HL-60 (cell line): ENCODE data around the gene LUC7L.

Source experiments
- DNase-seq, 2 experiments: peaks; one replicate each; pipeline ENCODE4 v3.0.0-alpha.2; 2010 to 2020; ENCODE audit warnings: low read depth in 1 of 2, low spot score in 1 of 2
- H3K27ac ChIP-seq: fragments of 250-450 bp; sonication (Bioruptor Pico); replicated peaks from 2 replicates; pipeline ENCODE4 v1.5.1; 2020; ENCODE audit warnings: mild to moderate bottlenecking, moderate library complexity
- H3K27me3 ChIP-seq: fragments of 250-450 bp; sonication (Bioruptor Pico); 2 replicates; pipeline ENCODE4 v1.5.1; 2021; ENCODE audit warnings: mild to moderate bottlenecking, moderate library complexity; ENCODE audit not compliant: insufficient read depth, poor library complexity, severe bottlenecking
- H3K4me3 ChIP-seq: replicated peaks from 2 replicates; pipeline ENCODE4 v1.5.1; 2011; ENCODE audit warnings: mild to moderate bottlenecking, control low read depth, low read length; ENCODE audit not compliant: insufficient read depth
- CTCF ChIP-seq: IDR thresholded peaks from one replicate; pipeline ENCODE4 v1.5.1; 2011; ENCODE audit warnings: low read length, control low read depth, inconsistent platforms; ENCODE audit not compliant: insufficient read depth
- GABPA ChIP-seq: IDR thresholded peaks from 2 replicates; pipeline ENCODE4 v1.6.1; 2012; ENCODE audit warnings: low read depth
- POLR2AphosphoS5 ChIP-seq: IDR thresholded peaks from 2 replicates; pipeline ENCODE4 v1.6.1; 2012; ENCODE audit warnings: low read depth
- REST ChIP-seq: IDR thresholded peaks from 2 replicates; pipeline ENCODE4 v1.6.1; 2012; ENCODE audit warnings: low read depth; ENCODE audit not compliant: insufficient replicate concordance
- SPI1 ChIP-seq: IDR thresholded peaks from 2 replicates; pipeline ENCODE4 v1.6.1; 2012; ENCODE audit warnings: low read depth, mild to moderate bottlenecking, borderline replicate concordance

Gene LUC7L

GRCh38 chr16:275786-276232 is 46.6 kb upstream of the LUC7L start, which contains the start of gene RGS11:
Gene RGS11 (minus strand): TSS chr16:275944. CDS start chr16:275911, 33 bp downstream.
- Histone ChIP-seq H3K4me3 (peak within 1 kb of the TSS; percentile 13; the same call in 1 of the 2 replicates), H3K27ac (no peak within 1 kb of the TSS), H3K27me3 (peaks cover 28% of the 10 kb centered on the region)
- DNase-seq: no peak
- no peak for TF ChIP-seq GABPA

- no peak for DNase-seq
- Histone ChIP-seq H3K4me3 (peak overlapping the region; percentile 13; the same call in 1 of the 2 replicates), H3K27me3 (peaks cover 26% of the 10 kb centered on the region), H3K27ac (no peak overlapping the region)
- no peak for TF ChIP-seq CTCF
- TF ChIP-seq GABPA: no peak
- no peak for TF ChIP-seq POLR2AphosphoS5
- no peak for TF ChIP-seq SPI1
- no peak for TF ChIP-seq REST
Measured at GRCh38 chr16:275041-275641, 45.9 kb upstream of the LUC7L start.

- no peak overlapping the region for H3K4me3 ChIP-seq
- DNase-seq: no peak
Measured at GRCh38 chr16:273547-274421, 44.5 kb upstream of the LUC7L start.

More at GRCh38 chr16:273547-274421, 44.5 kb upstream of the LUC7L start:
- TF ChIP-seq CTCF (no peak), SPI1 (no peak), POLR2AphosphoS5 (no peak), REST (no peak), GABPA (no peak)
- Histone ChIP-seq H3K27ac (no peak overlapping the region), H3K27me3 (peaks cover 18% of the 10 kb centered on the region)
